ENCODE measurements around the gene PCID2.

Gene PCID2

GRCh38 chr13:113192279-113192678, 16.2 kb downstream of the PCID2 start:
- no peak for DNase-seq (ENCODE audit: low read depth, low spot score)
- H3K27ac ChIP-seq, result no peak overlapping the region

GRCh38 chr13:113190181-113190580, 18.3 kb downstream of the PCID2 start:
- DNase-seq (ENCODE audit: low read depth, low spot score), result no peak
- no peak overlapping the region for H3K27ac ChIP-seq

- DNase-seq (ENCODE audit: low read depth, low spot score), result no peak
- H3K27ac ChIP-seq, result peak overlapping the region; percentile 53
Observed at GRCh38 chr13:113187883-113188665, 20.4 kb downstream of the PCID2 start.

GRCh38 chr13:113187263-113187669, 21.2 kb downstream of the PCID2 start:
- peak; percentile 90 for DNase-seq (ENCODE audit: low read depth, low spot score)
- H3K27ac ChIP-seq, result peak overlapping the region; percentile 53

GRCh38 chr13:113186061-113186900, 22.2 kb downstream of the PCID2 start:
- DNase-seq (ENCODE audit: low read depth, low spot score), result no peak
- peak overlapping the region; percentile 53 for H3K27ac ChIP-seq

GRCh38 chr13:113184568-113185440, 23.7 kb downstream of the PCID2 start:
- no peak overlapping the region for H3K27ac ChIP-seq
- DNase-seq (ENCODE audit: low read depth, low spot score), result no peak

GRCh38 chr13:113183450-113184129, 24.9 kb downstream of the PCID2 start:
- no peak overlapping the region for H3K27ac ChIP-seq
- no peak for DNase-seq (ENCODE audit: low read depth, low spot score)

GRCh38 chr13:113182046-113182445, 26.4 kb downstream of the PCID2 start:
- DNase-seq (ENCODE audit: low read depth, low spot score), result no peak
- no peak overlapping the region for H3K27ac ChIP-seq

- no peak overlapping the region for H3K27ac ChIP-seq
- DNase-seq (ENCODE audit: low read depth, low spot score), result no peak
Observed at GRCh38 chr13:113179374-113180230, 28.9 kb downstream of the PCID2 start.

- H3K27ac ChIP-seq, result no peak overlapping the region
- DNase-seq (ENCODE audit: low read depth, low spot score), result no peak
Observed at GRCh38 chr13:113178896-113179167, 29.6 kb downstream of the PCID2 start.

- H3K27ac ChIP-seq, result no peak overlapping the region
- DNase-seq (ENCODE audit: low read depth, low spot score), result no peak
Observed at GRCh38 chr13:113178070-113178895, 30.2 kb downstream of the PCID2 start.

- DNase-seq (ENCODE audit: low read depth, low spot score), result no peak
- H3K27ac ChIP-seq, result no peak overlapping the region
Observed at GRCh38 chr13:113176822-113177221, 31.6 kb downstream of the PCID2 start.

GRCh38 chr13:113176280-113176679, 32.2 kb downstream of the PCID2 start:
- no peak overlapping the region for H3K27ac ChIP-seq
- no peak for DNase-seq (ENCODE audit: low read depth, low spot score)

- H3K27ac ChIP-seq, result no peak overlapping the region
- no peak for DNase-seq (ENCODE audit: low read depth, low spot score)
Observed at GRCh38 chr13:113172419-113172926, 36.0 kb downstream of the PCID2 start.

- no peak for DNase-seq (ENCODE audit: low read depth, low spot score)
- H3K27ac ChIP-seq, result no peak overlapping the region
Observed at GRCh38 chr13:113171250-113172125, 37.0 kb downstream of the PCID2 start.

GRCh38 chr13:113170511-113170910, 38.0 kb downstream of the PCID2 start:
- no peak for DNase-seq (ENCODE audit: low read depth, low spot score)
- H3K27ac ChIP-seq, result no peak overlapping the region

Measured in epithelial cell of prostate (primary cell).